Umbilical cord (tissue), 2 donors: ENCODE data around the gene PRR22. TPM values are rescaled to one million over a fixed set of nuclear protein-coding genes. Genes with fewer than 3 reads are reported as not detected.
A peak's percentile ranks its signal among the peaks of the same experiment; 100 is the strongest.

ENCODE experiments used
- DNase-seq: peaks from one replicate; pipeline ENCODE4 v3.0.0-alpha.2; 2015; ENCODE audit warnings: low spot score
- total RNA-seq: library from RNA; depleted of rRNA; stranded (reverse); fragments of >200 nt; gene quantifications from one replicate; pipeline ENCODE4 v1.2.3, GENCODE V29; 2014; ENCODE audit warnings: low replicate concordance; ENCODE audit not compliant: insufficient read depth

PRR22 gene
- total RNA-seq, result 3.4 TPM

GRCh38 chr19:5784581-5785147 is at the start of gene PRR22:
Gene PRR22, minus strand, starts transcription at chr19:5784746. Its CDS starts 86 bp downstream, at chr19:5784660.
- no peak for DNase-seq

- DNase-seq, result no peak
These were observed 48.1 kb upstream of the PRR22 start for GRCh38 chr19:5832527-5833216.

GRCh38 chr19:5832061-5832460 is 47.5 kb upstream of the PRR22 start:
- no peak for DNase-seq

- no peak for DNase-seq
These were observed 46.6 kb upstream of the PRR22 start for GRCh38 chr19:5831159-5831558.

- DNase-seq, result no peak
These were observed 45.2 kb upstream of the PRR22 start for GRCh38 chr19:5829567-5830310.

GRCh38 chr19:5828661-5829566 is 44.4 kb upstream of the PRR22 start:
- peak; percentile 80 for DNase-seq

- peak; percentile 97 for DNase-seq
These were observed 43.5 kb upstream of the PRR22 start for GRCh38 chr19:5827891-5828660.

GRCh38 chr19:5827342-5827890 is 42.9 kb upstream of the PRR22 start:
- no peak for DNase-seq

GRCh38 chr19:5826531-5827341 is 42.2 kb upstream of the PRR22 start:
- DNase-seq, result peak; percentile 67

- DNase-seq, result no peak
These were observed 40.6 kb upstream of the PRR22 start for GRCh38 chr19:5825178-5825577.

GRCh38 chr19:5824751-5825150 is 40.2 kb upstream of the PRR22 start:
- DNase-seq, result no peak

GRCh38 chr19:5823579-5824281 is 39.2 kb upstream of the PRR22 start:
- DNase-seq, result no peak

- DNase-seq, result no peak
These were observed 37.8 kb upstream of the PRR22 start for GRCh38 chr19:5822181-5822844.

- DNase-seq, result no peak
These were observed 37.1 kb upstream of the PRR22 start for GRCh38 chr19:5821521-5822180.

- DNase-seq, result no peak
These were observed 36.2 kb upstream of the PRR22 start for GRCh38 chr19:5820785-5821184.

GRCh38 chr19:5818594-5818993 is 34.0 kb upstream of the PRR22 start:
- no peak for DNase-seq

GRCh38 chr19:5817218-5817617 is 32.7 kb upstream of the PRR22 start:
- no peak for DNase-seq

GRCh38 chr19:5814852-5815246 is 30.3 kb upstream of the PRR22 start:
- no peak for DNase-seq
